ENCODE measurements around the gene CACNA2D3. TPM values are rescaled to one million over a fixed set of nuclear protein-coding genes. Genes with fewer than 3 reads are reported as not detected.

CACNA2D3 gene
- total and polyA plus RNA-seq, 4 donors, result 14.1 to 34.5 (median 33.4) TPM

- no peaks in the 10 kb centered on the region for H3K4me1 ChIP-seq (ENCODE audit: control insufficient read depth, insufficient read depth, low read length)
These were observed 445.6 kb downstream of the CACNA2D3 start for GRCh38 chr3:54567949-54568348.

GRCh38 chr3:54570008-54570407, 447.7 kb downstream of the CACNA2D3 start:
- no peak for DNase-seq (ENCODE audit: low read depth in 4 of 6, low spot score in 6 of 6)
- 100% methylated on average over 5 of the region's 7 CpGs for WGBS (ENCODE audit: insufficient coverage)

More at GRCh38 chr3:54567949-54568348, 445.6 kb downstream of the CACNA2D3 start:
- H3K27me3 ChIP-seq (ENCODE audit: control insufficient read depth, insufficient read depth, low read length), result no peaks in the 10 kb centered on the region
- no peaks in the 10 kb centered on the region for H3K36me3 ChIP-seq (ENCODE audit: control insufficient read depth, insufficient read depth, low read length)
- H3K27ac ChIP-seq (ENCODE audit: low read depth, low read length), result no peak overlapping the region
- no peaks in the 10 kb centered on the region for H3K9me3 ChIP-seq (ENCODE audit: control insufficient read depth, insufficient read depth, low read length)
- DNase-seq (ENCODE audit: low read depth in 4 of 6, low spot score in 6 of 6), result no peak
- no CpG with 5 or more reads among the region's 3 CpGs for WGBS (ENCODE audit: insufficient coverage)
- H3K4me3 ChIP-seq (ENCODE audit: low read depth, low read length), result no peak overlapping the region

GRCh38 chr3:54572197-54572895, 450.0 kb downstream of the CACNA2D3 start:
- 100% methylated on average over 2 of the region's 5 CpGs for WGBS (ENCODE audit: insufficient coverage)
- no peak overlapping the region for H3K27ac ChIP-seq (ENCODE audit: low read depth, low read length)
- no peaks in the 10 kb centered on the region for H3K27me3 ChIP-seq (ENCODE audit: control insufficient read depth, insufficient read depth, low read length)
- H3K9me3 ChIP-seq (ENCODE audit: control insufficient read depth, insufficient read depth, low read length), result no peaks in the 10 kb centered on the region
- no peak for DNase-seq (ENCODE audit: low read depth in 4 of 6, low spot score in 6 of 6)
- H3K4me3 ChIP-seq (ENCODE audit: low read depth, low read length), result no peak overlapping the region
- H3K36me3 ChIP-seq (ENCODE audit: control insufficient read depth, insufficient read depth, low read length), result no peaks in the 10 kb centered on the region
- no peaks in the 10 kb centered on the region for H3K4me1 ChIP-seq (ENCODE audit: control insufficient read depth, insufficient read depth, low read length)

More at GRCh38 chr3:54570008-54570407, 447.7 kb downstream of the CACNA2D3 start:
- Histone ChIP-seq H3K4me1 (ENCODE audit: control insufficient read depth, insufficient read depth, low read length) (no peaks in the 10 kb centered on the region), H3K36me3 (ENCODE audit: control insufficient read depth, insufficient read depth, low read length) (no peaks in the 10 kb centered on the region), H3K4me3 (ENCODE audit: low read depth, low read length) (no peak overlapping the region), H3K27me3 (ENCODE audit: control insufficient read depth, insufficient read depth, low read length) (no peaks in the 10 kb centered on the region), H3K27ac (ENCODE audit: low read depth, low read length) (no peak overlapping the region), H3K9me3 (ENCODE audit: control insufficient read depth, insufficient read depth, low read length) (no peaks in the 10 kb centered on the region)

- no CpG with 5 or more reads among the region's 8 CpGs for WGBS (ENCODE audit: insufficient coverage)
- peak in 1 of 6 donors; percentile 81 for DNase-seq (ENCODE audit: low read depth in 4 of 6, low spot score in 6 of 6)
- H3K27ac ChIP-seq (ENCODE audit: low read depth, low read length), result no peak overlapping the region
- H3K4me3 ChIP-seq (ENCODE audit: low read depth, low read length), result no peak overlapping the region
- H3K27me3 ChIP-seq (ENCODE audit: control insufficient read depth, insufficient read depth, low read length), result no peaks in the 10 kb centered on the region
- no peaks in the 10 kb centered on the region for H3K36me3 ChIP-seq (ENCODE audit: control insufficient read depth, insufficient read depth, low read length)
- H3K9me3 ChIP-seq (ENCODE audit: control insufficient read depth, insufficient read depth, low read length), result no peaks in the 10 kb centered on the region
- no peaks in the 10 kb centered on the region for H3K4me1 ChIP-seq (ENCODE audit: control insufficient read depth, insufficient read depth, low read length)
These were observed 451.5 kb downstream of the CACNA2D3 start for GRCh38 chr3:54573858-54574257.

GRCh38 chr3:54574906-54575617, 452.7 kb downstream of the CACNA2D3 start:
- H3K36me3 ChIP-seq (ENCODE audit: control insufficient read depth, insufficient read depth, low read length), result no peaks in the 10 kb centered on the region
- H3K4me3 ChIP-seq (ENCODE audit: low read depth, low read length), result no peak overlapping the region
- no peaks in the 10 kb centered on the region for H3K9me3 ChIP-seq (ENCODE audit: control insufficient read depth, insufficient read depth, low read length)
- no peak overlapping the region for H3K27ac ChIP-seq (ENCODE audit: low read depth, low read length)
- H3K4me1 ChIP-seq (ENCODE audit: control insufficient read depth, insufficient read depth, low read length), result no peaks in the 10 kb centered on the region
- 80% methylated on average over 3 of the region's 6 CpGs for WGBS (ENCODE audit: insufficient coverage)
- H3K27me3 ChIP-seq (ENCODE audit: control insufficient read depth, insufficient read depth, low read length), result no peaks in the 10 kb centered on the region
- DNase-seq (ENCODE audit: low read depth in 4 of 6, low spot score in 6 of 6), result no peak

GRCh38 chr3:54575618-54575960, 453.2 kb downstream of the CACNA2D3 start:
- Histone ChIP-seq H3K36me3 (ENCODE audit: control insufficient read depth, insufficient read depth, low read length) (no peaks in the 10 kb centered on the region), H3K9me3 (ENCODE audit: control insufficient read depth, insufficient read depth, low read length) (no peaks in the 10 kb centered on the region), H3K4me1 (ENCODE audit: control insufficient read depth, insufficient read depth, low read length) (no peaks in the 10 kb centered on the region), H3K27me3 (ENCODE audit: control insufficient read depth, insufficient read depth, low read length) (no peaks in the 10 kb centered on the region), H3K4me3 (ENCODE audit: low read depth, low read length) (no peak overlapping the region), H3K27ac (ENCODE audit: low read depth, low read length) (no peak overlapping the region)
- 100% methylated on average over 2 of the region's 3 CpGs for WGBS (ENCODE audit: insufficient coverage)
- DNase-seq (ENCODE audit: low read depth in 4 of 6, low spot score in 6 of 6), result no peak

GRCh38 chr3:54577313-54577712, 455.0 kb downstream of the CACNA2D3 start:
- 100% methylated on average over 2 of the region's 3 CpGs for WGBS (ENCODE audit: insufficient coverage)
- Histone ChIP-seq H3K27ac (ENCODE audit: low read depth, low read length) (no peak overlapping the region), H3K9me3 (ENCODE audit: control insufficient read depth, insufficient read depth, low read length) (no peaks in the 10 kb centered on the region), H3K27me3 (ENCODE audit: control insufficient read depth, insufficient read depth, low read length) (no peaks in the 10 kb centered on the region), H3K36me3 (ENCODE audit: control insufficient read depth, insufficient read depth, low read length) (no peaks in the 10 kb centered on the region), H3K4me1 (ENCODE audit: control insufficient read depth, insufficient read depth, low read length) (no peaks in the 10 kb centered on the region), H3K4me3 (ENCODE audit: low read depth, low read length) (no peak overlapping the region)
- DNase-seq (ENCODE audit: low read depth in 4 of 6, low spot score in 6 of 6), result no peak

- no peak overlapping the region for H3K4me3 ChIP-seq (ENCODE audit: low read depth, low read length)
- H3K27ac ChIP-seq (ENCODE audit: low read depth, low read length), result no peak overlapping the region
- no peaks in the 10 kb centered on the region for H3K4me1 ChIP-seq (ENCODE audit: control insufficient read depth, insufficient read depth, low read length)
- DNase-seq (ENCODE audit: low read depth in 4 of 6, low spot score in 6 of 6), result peak in 3 of 6 donors; percentile 36 to 91 (median 52)
- no peaks in the 10 kb centered on the region for H3K9me3 ChIP-seq (ENCODE audit: control insufficient read depth, insufficient read depth, low read length)
- no peaks in the 10 kb centered on the region for H3K27me3 ChIP-seq (ENCODE audit: control insufficient read depth, insufficient read depth, low read length)
- WGBS (ENCODE audit: insufficient coverage), result 80% methylated on average over 7 of the region's 7 CpGs
- H3K36me3 ChIP-seq (ENCODE audit: control insufficient read depth, insufficient read depth, low read length), result no peaks in the 10 kb centered on the region
These were observed 456.1 kb downstream of the CACNA2D3 start for GRCh38 chr3:54578417-54578816.

GRCh38 chr3:54580453-54580852, 458.1 kb downstream of the CACNA2D3 start:
- Histone ChIP-seq H3K4me3 (ENCODE audit: low read depth, low read length) (no peak overlapping the region), H3K27me3 (ENCODE audit: control insufficient read depth, insufficient read depth, low read length) (no peaks in the 10 kb centered on the region), H3K4me1 (ENCODE audit: control insufficient read depth, insufficient read depth, low read length) (no peaks in the 10 kb centered on the region), H3K36me3 (ENCODE audit: control insufficient read depth, insufficient read depth, low read length) (no peaks in the 10 kb centered on the region), H3K27ac (ENCODE audit: low read depth, low read length) (no peak overlapping the region), H3K9me3 (ENCODE audit: control insufficient read depth, insufficient read depth, low read length) (no peaks in the 10 kb centered on the region)
- 91% methylated on average over 5 of the region's 6 CpGs for WGBS (ENCODE audit: insufficient coverage)
- DNase-seq (ENCODE audit: low read depth in 4 of 6, low spot score in 6 of 6), result no peak

GRCh38 chr3:54582424-54582823, 460.1 kb downstream of the CACNA2D3 start:
- no peaks in the 10 kb centered on the region for H3K36me3 ChIP-seq (ENCODE audit: control insufficient read depth, insufficient read depth, low read length)
- H3K4me1 ChIP-seq (ENCODE audit: control insufficient read depth, insufficient read depth, low read length), result no peaks in the 10 kb centered on the region
- no peaks in the 10 kb centered on the region for H3K27me3 ChIP-seq (ENCODE audit: control insufficient read depth, insufficient read depth, low read length)
- 90% methylated on average over 2 of the region's 2 CpGs for WGBS (ENCODE audit: insufficient coverage)
- no peaks in the 10 kb centered on the region for H3K9me3 ChIP-seq (ENCODE audit: control insufficient read depth, insufficient read depth, low read length)
- H3K27ac ChIP-seq (ENCODE audit: low read depth, low read length), result no peak overlapping the region
- DNase-seq (ENCODE audit: low read depth in 4 of 6, low spot score in 6 of 6), result no peak
- no peak overlapping the region for H3K4me3 ChIP-seq (ENCODE audit: low read depth, low read length)
